Endothelial cell of umbilical vein (primary cell): Measurements from ENCODE around the gene TSACC. TPM values are rescaled to one million over a fixed set of nuclear protein-coding genes. Genes with fewer than 3 reads are reported as not detected.

Source experiments
- BruUV-seq: library from RNA; stranded (reverse); fragments of 400-500 nt; replicated peaks from 2 replicates; lab custom pipeline; 2021; lab: Mats Ljungman, UMichigan
- CTCF ChIA-PET: fragments of 300-600, 350-600 bp; sonication (Branson Sonifier 250); formaldehyde crosslinking; loops from one replicate; lab custom pipeline; 2021; ENCODE audit warnings: antibody characterized with exemption, inconsistent platforms; lab: Charles Lee
- POLR2A ChIA-PET: fragments of 300-600, 350-600 bp; sonication (Branson Sonifier 250); formaldehyde crosslinking; loops from one replicate; lab custom pipeline; 2021; ENCODE audit warnings: antibody characterized with exemption, inconsistent platforms; lab: Charles Lee
- DNase-seq: peaks from one replicate; pipeline ENCODE4 v3.0.0-alpha.2; 2011; ENCODE audit warnings: low read depth, low spot score
- FAIRE-seq: peaks from 2 replicates; lab custom pipeline; 2011; peaks lifted over from hg19 to GRCh38; lab: Jason Lieb, UNC
- H2AFZ ChIP-seq: 2 replicates; pipeline ENCODE4 v1.6.0; 2012; ENCODE audit warnings: low read depth, low read length, control low read depth, inconsistent platforms
- H3K27ac ChIP-seq: 2 replicates; pipeline ENCODE4 v1.5.1; 2011; ENCODE audit warnings: low read depth, mild to moderate bottlenecking, control low read depth, low read length, moderate library complexity; ENCODE audit not compliant: insufficient read depth
- H3K27me3 ChIP-seq, 2 experiments: 2 replicates each; pipeline versions ENCODE4 v1.6.0 to v1.6.1; 2011; ENCODE audit warnings: low read length in 2 of 2, mixed read lengths in 1 of 2; ENCODE audit not compliant: control insufficient read depth in 2 of 2, insufficient read depth in 2 of 2
- H3K36me3 ChIP-seq, 2 experiments: 2 replicates in 1 of 2; 3 replicates in 1 of 2; pipeline ENCODE4 v1.5.1; 2011; ENCODE audit warnings: low read length in 2 of 2, mild to moderate bottlenecking in 1 of 2, moderate library complexity in 1 of 2; ENCODE audit not compliant: control insufficient read depth in 2 of 2, insufficient read depth in 2 of 2; ENCODE audit errors: extremely low read depth in 1 of 2
- H3K4me1 ChIP-seq: 3 replicates; pipeline ENCODE4 v1.5.1; 2011; ENCODE audit warnings: mild to moderate bottlenecking, low read length; ENCODE audit not compliant: control insufficient read depth, insufficient read depth; ENCODE audit errors: extremely low read depth
- H3K4me2 ChIP-seq: 2 replicates; pipeline ENCODE4 v1.6.1; 2011; ENCODE audit warnings: low read length, control low read depth, mixed read lengths; ENCODE audit not compliant: insufficient read depth
- H3K4me3 ChIP-seq, 3 experiments: fragments of 200-600 bp in 1 of 3; sonication (generic), shearing (Covaris generic) in 1 of 3; replicated peaks in 1 of 3; 2 replicates each; pipeline ENCODE4 v1.5.1; 2011 to 2016; ENCODE audit warnings: control low read depth in 3 of 3, low read length in 3 of 3, mild to moderate bottlenecking in 2 of 3, inconsistent platforms in 1 of 3, low read depth in 1 of 3, moderate library complexity in 1 of 3; ENCODE audit not compliant: insufficient read depth in 1 of 3
- H3K79me2 ChIP-seq: 2 replicates; pipeline ENCODE4 v1.6.0; 2012; ENCODE audit warnings: low read length, inconsistent platforms; ENCODE audit not compliant: control insufficient read depth, insufficient read depth
- H3K9ac ChIP-seq: replicated peaks from 2 replicates; pipeline ENCODE3; 2011; ENCODE audit warnings: low read length, control low read depth; ENCODE audit not compliant: insufficient read depth; ENCODE audit errors: extremely low read depth
- H3K9me1 ChIP-seq: replicated peaks from 3 replicates; pipeline ENCODE4 v1.6.0; 2011; ENCODE audit warnings: mild to moderate bottlenecking, low read length; ENCODE audit not compliant: control insufficient read depth, insufficient read depth; ENCODE audit errors: extremely low read depth
- H3K9me3 ChIP-seq: replicated peaks from 2 replicates; pipeline ENCODE4 v1.5.1; 2012; ENCODE audit warnings: low read length, inconsistent platforms; ENCODE audit not compliant: control insufficient read depth, insufficient read depth
- H4K20me1 ChIP-seq: replicated peaks from 2 replicates; pipeline ENCODE3; 2011; ENCODE audit warnings: mild to moderate bottlenecking, low read length; ENCODE audit not compliant: control insufficient read depth, insufficient read depth; ENCODE audit errors: extremely low read depth
- CTCF ChIP-seq, 2 donors: IDR thresholded peaks; 1 replicate in 1 of 2; 2 replicates in 1 of 2; pipeline ENCODE4 v1.5.1; 2011; ENCODE audit warnings: low read length in 2 of 2, mild to moderate bottlenecking in 2 of 2, moderate library complexity in 2 of 2, control low read depth in 1 of 2, inconsistent platforms in 1 of 2, low read depth in 1 of 2; ENCODE audit not compliant: insufficient read depth in 1 of 2; ENCODE audit errors: extremely low read depth in 1 of 2
- EZH2 ChIP-seq: IDR thresholded peaks from 2 replicates; pipeline ENCODE4 v1.6.1; 2012; ENCODE audit warnings: borderline replicate concordance, low read depth, mild to moderate bottlenecking, moderate library complexity, low read length, inconsistent platforms; ENCODE audit not compliant: severe bottlenecking
- GATA2 ChIP-seq: IDR thresholded peaks from 2 replicates; pipeline ENCODE4 v1.7.0; 2011; ENCODE audit warnings: low read depth, mild to moderate bottlenecking, moderate library complexity, mixed read lengths, low read length; ENCODE audit not compliant: insufficient read length, insufficient read depth
- JUN ChIP-seq: IDR thresholded peaks from 2 replicates; pipeline ENCODE4 v1.6.1; 2011; ENCODE audit warnings: borderline replicate concordance, low read depth; ENCODE audit not compliant: insufficient read length, insufficient read depth
- MYC ChIP-seq: IDR thresholded peaks from one replicate; pipeline ENCODE4 v1.6.1; 2011; ENCODE audit warnings: mild to moderate bottlenecking, low read depth, low read length
- POLR2A ChIP-seq: IDR thresholded peaks from 2 replicates; pipeline ENCODE4 v1.6.1; 2012; ENCODE audit warnings: low read depth, mild to moderate bottlenecking, control low read depth, low read length
- POLR2AphosphoS5 ChIP-seq: IDR thresholded peaks from 2 replicates; pipeline ENCODE4 v1.6.1; 2012; ENCODE audit warnings: low read depth, mild to moderate bottlenecking, control low read depth, low read length, moderate library complexity; ENCODE audit not compliant: insufficient read depth
- dilution Hi-C: fragments of 300-500 bp; cut with MboI; formaldehyde crosslinking; loops from one replicate; pipeline ENCODE4 v1.15.0; 2019; ENCODE audit warnings: low sequenced_read_pairs; ENCODE audit not compliant: extremely low pct_ligation_motif_present
- intact Hi-C: fragments of 100-400 bp; cut with micrococcal nuclease; formaldehyde crosslinking; loops from one replicate; pipeline ENCODE4 v1.10.0; 2022
- polyA plus RNA-seq, 4 experiments: library from polyadenylated mRNA; depleted of rRNA in 3 of 4; stranded (reverse) in 3 of 4; unstranded in 1 of 4; fragments of >200 nt; gene quantifications; 2 replicates each; pipeline versions ENCODE4 v1.2.1 to v1.2.3, GENCODE V29; 2011 to 2012; ENCODE audit warnings: missing spikeins in 1 of 4
- total RNA-seq: library from RNA; stranded (reverse); gene quantifications from 2 replicates; pipeline ENCODE4 v1.2.3, GENCODE V29; 2021
- TF ChIP-seq, protein P1 (sequence below): IDR thresholded peaks from 2 replicates; pipeline ENCODE4 v1.6.1; 2011; ENCODE audit not compliant: insufficient read depth, insufficient read length

Gene TSACC
- total and polyA plus RNA-seq, 2 donors (not counting 3 experiments of a cell fraction or from before 2014, with no cell fraction given) = 0.69 to 0.94 TPM

DNA sequence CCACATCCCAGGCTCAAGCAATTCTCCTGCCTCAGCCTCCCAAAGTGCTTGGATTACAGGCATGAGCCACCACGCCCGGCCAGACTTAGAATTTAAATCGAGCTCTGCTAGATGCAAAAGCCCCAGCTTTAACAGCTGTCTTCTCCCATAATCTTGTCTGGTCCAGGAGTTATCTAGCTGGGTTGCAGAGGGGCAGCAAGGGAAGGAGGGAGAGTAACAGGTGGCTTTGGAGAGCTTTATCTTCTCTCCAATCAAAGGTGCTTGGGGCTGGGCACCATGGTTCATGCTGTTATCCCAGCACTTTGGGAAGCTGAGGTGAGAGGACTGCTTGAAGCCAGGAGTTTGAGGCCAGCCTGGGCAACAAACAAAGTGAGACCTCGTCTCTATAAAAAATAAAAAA is 34.5 kb downstream of the TSACC start:
- Histone ChIP-seq H3K9ac (no peak overlapping the region), H3K27ac (no peak overlapping the region), H2AFZ (no peak overlapping the region), H4K20me1 (no peaks in the 10 kb centered on the region), H3K27me3 (peaks cover 20 to 24% of the 10 kb centered on the region in 2 experiments), H3K9me3 (no peaks in the 10 kb centered on the region), H3K36me3 (no peaks in the 10 kb centered on the region), H3K4me2 (no peak overlapping the region), H3K4me1 (peaks cover 6% of the 10 kb centered on the region), H3K79me2 (no peaks in the 10 kb centered on the region), H3K4me3 (no peak overlapping the region), H3K9me1 (no peaks in the 10 kb centered on the region)
- dilution Hi-C loops (no loop called here), intact Hi-C loops (no loop called here)
- DNase-seq = no peak
- ChIA-PET POLR2A (no interaction called here), CTCF (interaction anchor here (0.9 to 3.4 kb wide), 4 partner anchors 12 to 73 kb away, joined by 3 to 34 read pairs (median 20); no protein-coding TSS in a partner anchor)
- TF ChIP-seq MYC (no peak), JUN (no peak), POLR2A (no peak), CTCF (IDR thresholded peaks at IDR 0.05; ENCODE audit: extremely low read depth in 1 of 2, insufficient read depth in 1 of 2, low read depth in 1 of 2, low read length in 2 of 2) (no peak)
- TF ChIP-seq, protein P1, sequence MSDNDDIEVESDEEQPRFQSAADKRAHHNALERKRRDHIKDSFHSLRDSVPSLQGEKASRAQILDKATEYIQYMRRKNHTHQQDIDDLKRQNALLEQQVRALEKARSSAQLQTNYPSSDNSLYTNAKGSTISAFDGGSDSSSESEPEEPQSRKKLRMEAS = no peak
- FAIRE-seq = no peak
- no TSS peak for BruUV-seq

- peaks cover 6% of the 10 kb centered on the region for H3K4me1 ChIP-seq
- dilution Hi-C loops = no loop called here
- H3K36me3 ChIP-seq = no peaks in the 10 kb centered on the region
- H2AFZ ChIP-seq = no peak overlapping the region
- no peaks in the 10 kb centered on the region for H3K79me2 ChIP-seq
- no peak overlapping the region for H3K9ac ChIP-seq
- H3K9me3 ChIP-seq = no peaks in the 10 kb centered on the region
- peaks cover 17 to 18% of the 10 kb centered on the region in 2 experiments for H3K27me3 ChIP-seq
- no peaks in the 10 kb centered on the region for H4K20me1 ChIP-seq
- FAIRE-seq (no peak), DNase-seq (no peak)
- no TSS peak for BruUV-seq
- CTCF ChIA-PET = interaction anchor here (1.4 to 3.4 kb wide), 3 partner anchors 12 to 72 kb away, joined by 15 to 34 read pairs (median 24); no protein-coding TSS in a partner anchor
- H3K9me1 ChIP-seq = no peaks in the 10 kb centered on the region
- POLR2A ChIA-PET = no interaction called here
- no peak overlapping the region for H3K4me2 ChIP-seq
- H3K4me3 ChIP-seq = no peak overlapping the region
- intact Hi-C loops = no loop called here
- TF ChIP-seq POLR2A (no peak), EZH2 (no peak), MYC (no peak), POLR2AphosphoS5 (no peak), JUN (no peak), GATA2 (no peak)
- TF ChIP-seq, protein P1 = no peak
- H3K27ac ChIP-seq = no peak overlapping the region
Observed at GRCh38 chr1:156373546-156373945, 35.2 kb downstream of the TSACC start.
